Effector CD8-positive, alpha-beta T cell (primary cell): ENCODE results near the gene AKT2.
A peak's percentile ranks its signal among the peaks of the same experiment; 100 is the strongest.

Source experiments
- DNase-seq: peaks from one replicate; lab custom pipeline; 2025; lab: John Stamatoyannopoulos, UW

The AKT2 gene

GRCh38 chr19:40300668-40301067, 15.5 kb upstream of the AKT2 start:
- no peak for DNase-seq

DNA sequence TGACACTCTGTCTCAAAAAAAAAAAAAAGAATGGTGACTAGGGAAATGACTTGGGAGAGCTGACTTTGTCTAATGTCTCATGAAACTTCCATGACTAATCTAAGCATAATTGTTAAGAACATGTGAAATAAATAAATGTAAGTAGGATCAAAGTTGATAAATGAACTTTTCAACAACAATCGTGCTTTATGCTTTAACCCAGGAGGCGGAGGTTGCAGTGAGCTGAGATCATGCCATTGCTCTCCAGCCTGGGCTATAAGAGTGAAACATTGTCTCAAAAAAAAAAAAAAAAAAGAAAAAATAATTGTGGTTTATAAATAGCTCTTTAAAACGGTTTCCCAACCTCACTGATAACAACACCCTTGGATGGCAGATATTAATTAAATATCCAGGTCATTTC, 12.9 kb upstream of the AKT2 start:
- no peak for DNase-seq

DNA sequence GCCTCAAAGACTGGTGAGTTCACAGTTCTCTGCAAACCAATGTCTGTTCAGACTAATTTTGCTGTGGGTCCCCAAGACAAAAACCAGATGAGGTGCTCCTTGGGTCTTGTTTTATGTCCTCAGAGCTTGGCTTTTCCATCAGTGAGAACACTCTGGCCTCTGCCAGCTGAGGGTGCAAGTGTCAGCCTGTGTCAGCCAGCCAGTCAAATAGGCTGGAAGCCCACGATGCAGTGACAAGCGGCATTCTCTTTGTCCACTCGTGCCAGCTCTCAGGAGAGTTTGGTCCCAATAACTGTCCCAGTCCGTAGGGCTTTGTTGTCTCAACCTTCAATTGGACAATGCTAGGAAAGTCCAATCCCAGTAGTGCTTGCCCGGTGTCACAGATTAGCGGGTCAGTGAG, 9.4 kb upstream of the AKT2 start:
- no peak for DNase-seq

- DNase-seq, result no peak
Measured at GRCh38 chr19:40286971-40287421, 1.9 kb upstream of the AKT2 start.

GRCh38 chr19:40286235-40286970, 1.3 kb upstream of the AKT2 start:
- DNase-seq, result no peak

DNA sequence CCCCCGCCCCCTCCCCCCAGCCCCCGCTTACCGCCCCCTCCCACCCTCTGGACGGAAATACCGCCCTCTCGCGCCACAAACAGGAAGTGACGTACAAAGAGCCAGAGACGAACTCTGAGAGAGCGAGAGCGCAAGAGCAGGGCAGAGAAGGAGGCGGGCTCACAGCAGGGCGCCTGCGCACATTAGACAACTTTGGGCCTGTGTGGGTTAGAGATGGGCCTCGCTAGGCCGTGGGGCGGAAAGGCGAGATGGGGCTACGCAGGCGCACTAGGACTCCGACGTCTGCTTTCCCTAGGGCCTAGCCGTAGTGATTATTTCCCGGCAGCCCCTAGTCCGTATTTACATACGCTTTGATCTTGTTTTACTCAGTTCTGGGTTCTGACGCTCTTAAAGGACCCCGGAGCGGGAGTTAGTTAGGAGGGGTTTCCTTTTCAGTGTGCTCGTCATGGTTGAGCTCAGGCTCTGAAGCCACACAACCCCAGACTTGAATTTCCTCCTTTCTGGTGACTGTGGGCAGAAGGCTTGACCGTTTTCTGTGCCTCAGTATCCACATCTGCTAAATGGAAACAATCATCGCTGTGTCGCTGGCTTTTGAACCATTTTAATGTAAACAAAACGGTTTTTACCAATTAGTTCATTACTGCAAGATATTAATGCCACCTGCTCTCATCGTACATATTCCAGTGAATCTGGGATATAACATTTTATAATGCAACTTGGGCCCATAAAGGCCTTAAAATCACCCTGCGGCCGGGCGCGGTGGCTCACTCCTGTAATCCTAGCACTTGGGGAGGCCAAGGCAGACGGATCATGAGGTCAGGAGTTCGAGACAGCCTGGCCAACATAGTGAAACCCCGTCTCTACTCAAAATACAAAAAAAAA, 449 bp upstream of the AKT2 start:
- peak; percentile 96 for DNase-seq

DNA sequence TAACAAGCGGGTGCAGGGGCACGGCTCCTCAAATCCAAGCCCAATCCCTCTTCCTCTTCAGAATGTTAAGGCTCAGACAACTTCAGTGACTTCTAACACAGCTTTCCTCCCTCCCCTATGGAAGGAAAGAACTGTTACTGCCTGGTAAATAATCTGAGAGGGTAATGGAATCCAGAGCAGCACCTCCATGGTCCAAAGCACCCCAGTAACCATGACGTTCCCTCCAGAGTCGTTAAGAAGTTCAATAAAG, 969 bp downstream of the AKT2 start:
- no peak for DNase-seq

DNA sequence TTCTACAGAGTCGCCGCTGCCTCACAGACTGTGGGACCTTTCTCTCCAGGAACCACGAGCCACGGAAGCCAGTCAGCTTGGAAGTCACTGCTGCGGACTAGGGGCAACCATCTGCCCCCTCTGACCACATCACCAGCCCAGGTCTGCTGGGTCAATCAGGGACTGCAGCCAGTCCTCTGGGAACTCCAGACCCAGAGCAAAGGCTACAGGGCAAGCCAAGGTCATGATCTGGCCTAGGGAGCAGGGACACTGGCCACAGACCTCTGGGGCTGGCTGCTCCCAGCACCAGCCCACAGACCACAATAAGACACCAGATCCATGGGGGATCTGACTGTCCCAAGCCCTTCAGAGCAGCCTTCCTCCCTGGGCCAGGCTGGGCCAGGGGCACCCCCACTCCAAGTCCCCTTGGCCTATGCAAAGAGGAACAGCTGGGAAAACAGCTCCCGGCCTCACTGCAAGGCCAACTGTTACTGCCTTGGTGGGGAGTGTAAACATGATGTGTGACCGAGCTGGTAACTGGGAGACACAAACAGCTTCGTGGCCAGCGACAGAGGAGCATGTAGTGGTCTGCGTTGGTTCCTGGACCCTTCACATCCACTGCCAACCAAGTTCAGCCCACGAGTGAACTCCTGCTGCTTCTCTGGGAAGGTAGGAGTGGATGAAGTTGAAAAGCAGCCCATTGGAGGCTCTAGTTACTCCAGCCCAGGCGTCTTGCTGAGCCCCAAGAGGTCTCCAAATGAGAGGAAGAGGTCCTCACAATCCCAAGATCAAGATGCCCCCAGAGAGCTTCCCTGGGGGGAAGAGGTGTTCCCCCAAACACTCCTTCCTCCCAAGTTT, 1.5 kb downstream of the AKT2 start:
- no peak for DNase-seq

DNA sequence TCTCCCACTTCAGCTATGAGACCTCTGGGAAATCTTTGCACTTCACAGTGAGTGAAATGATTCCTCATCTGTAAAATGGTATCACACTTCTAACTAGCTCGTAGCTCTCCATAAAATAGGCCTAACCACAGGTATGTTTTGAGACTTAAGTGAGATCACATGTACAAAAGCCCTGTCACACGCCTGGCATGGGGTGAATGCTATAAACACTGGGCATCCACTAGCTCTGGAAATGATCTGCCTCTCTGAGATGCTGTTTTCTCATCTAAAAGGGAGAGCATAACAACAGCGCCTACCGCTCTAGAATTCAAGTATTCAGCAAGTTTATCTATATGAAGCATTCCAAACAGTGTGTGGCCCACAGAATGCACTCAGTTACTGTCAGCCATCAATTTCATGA, 2.2 kb downstream of the AKT2 start:
- DNase-seq, result no peak

DNA sequence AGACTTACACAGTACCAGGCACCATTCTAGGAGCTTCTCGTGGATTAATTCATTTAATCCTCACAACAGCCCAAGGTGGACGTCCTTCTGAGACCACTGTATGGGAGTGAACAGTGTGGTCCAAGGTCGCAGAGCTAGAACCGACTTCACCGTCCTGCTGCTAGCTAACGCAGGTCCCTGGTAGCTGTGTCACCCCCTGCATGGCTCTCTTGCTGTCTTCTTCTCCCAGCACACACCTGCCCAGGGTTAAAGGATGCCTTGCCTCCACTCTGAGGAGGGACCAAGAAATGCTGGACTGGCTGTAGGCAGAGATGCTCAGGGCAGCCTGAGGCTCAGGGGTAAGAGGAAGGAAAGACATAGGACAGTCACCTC, 3.0 kb downstream of the AKT2 start:
- no peak for DNase-seq

GRCh38 chr19:40281381-40282208, 3.5 kb downstream of the AKT2 start:
- no peak for DNase-seq

- no peak for DNase-seq
Measured at GRCh38 chr19:40280608-40281221, 4.4 kb downstream of the AKT2 start.

GRCh38 chr19:40279761-40280607, 5.2 kb downstream of the AKT2 start:
- DNase-seq, result no peak

DNA sequence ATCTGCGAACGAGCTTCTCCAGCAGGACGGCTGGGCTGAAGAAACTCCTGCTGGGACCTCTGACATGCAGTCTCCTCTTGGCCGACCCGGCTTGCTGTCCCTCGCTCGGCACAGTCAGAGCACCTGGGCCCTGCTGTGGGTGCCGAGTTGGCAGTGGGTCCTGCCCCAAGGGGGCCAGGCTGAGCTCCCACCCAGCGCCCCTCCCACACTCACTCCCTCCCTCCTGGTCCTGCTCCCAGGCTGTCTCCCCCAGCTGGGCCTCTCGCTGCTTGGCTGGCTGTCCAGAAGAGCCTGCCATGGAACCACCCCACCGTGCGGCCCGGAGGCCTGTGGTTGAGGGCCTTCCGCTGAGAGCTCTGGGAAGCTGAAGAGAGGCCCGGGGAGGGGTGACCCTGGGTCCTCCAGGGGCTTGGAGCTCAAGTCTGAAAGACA, 6.0 kb downstream of the AKT2 start:
- no peak for DNase-seq

DNA sequence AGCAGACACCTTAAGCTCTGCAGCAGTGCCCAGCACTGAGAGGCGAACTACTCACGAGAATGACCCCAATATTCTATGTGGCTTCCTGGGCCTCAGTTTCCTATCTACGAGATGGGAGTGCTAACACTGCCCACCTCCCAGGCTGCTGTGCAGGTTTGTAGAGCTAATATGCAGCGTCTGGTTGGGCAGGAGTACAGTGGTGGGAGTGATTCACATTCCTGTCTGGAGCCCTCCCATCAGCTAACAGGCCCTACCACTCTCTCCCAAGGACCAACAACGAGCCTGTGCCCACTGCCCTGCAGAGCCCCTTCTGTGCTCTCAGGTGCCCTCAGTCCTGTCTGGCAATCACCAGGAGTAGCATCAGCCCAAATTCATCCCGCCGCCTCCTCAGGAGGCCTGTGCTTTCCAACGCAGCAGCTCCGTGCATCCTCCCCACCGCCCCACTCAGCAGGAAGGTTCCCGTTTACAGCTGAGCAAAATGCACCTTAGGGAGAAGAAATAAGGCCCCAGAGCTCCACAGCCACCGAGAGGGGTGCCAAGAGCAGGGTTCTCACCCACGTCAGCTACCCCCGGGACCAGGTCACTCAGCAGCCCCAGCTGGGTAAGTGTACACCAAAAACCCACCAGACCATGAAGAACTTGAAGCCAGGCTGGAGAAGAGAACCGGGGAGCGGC, 6.6 kb downstream of the AKT2 start:
- DNase-seq, result no peak

DNA sequence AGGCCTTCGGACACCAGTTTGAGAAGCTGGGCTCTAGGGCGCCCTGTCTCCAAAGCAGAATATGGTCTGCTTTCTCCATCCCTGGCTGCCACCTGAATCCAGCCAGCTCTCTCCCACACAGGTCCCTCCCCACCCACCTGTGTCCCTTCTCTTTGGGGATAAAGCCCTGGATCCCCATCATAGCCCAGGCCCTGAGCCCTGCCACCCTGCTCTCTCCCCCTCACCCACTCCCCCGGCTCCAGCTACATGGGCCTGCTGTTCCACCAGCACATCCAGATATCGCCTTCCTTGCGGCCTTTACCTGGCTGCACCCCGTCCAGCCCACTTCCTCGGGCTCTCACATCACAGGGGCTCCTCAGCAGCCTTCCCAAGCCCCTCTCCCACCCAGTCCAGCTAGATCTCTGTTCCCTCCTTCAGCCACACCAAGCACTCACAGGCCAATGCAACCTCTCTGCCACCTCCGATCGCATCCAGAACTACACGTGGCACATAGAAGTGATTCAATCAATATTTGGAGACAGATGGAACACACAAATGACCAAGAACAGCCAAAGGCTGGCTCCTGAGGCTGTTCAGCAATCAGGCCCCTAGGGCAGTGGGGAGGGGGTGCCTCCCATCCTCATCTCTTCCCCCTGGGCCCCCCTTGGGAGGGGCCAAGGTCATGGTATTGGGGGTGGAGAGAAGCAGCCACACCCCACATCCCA, 7.6 kb downstream of the AKT2 start:
- DNase-seq, result no peak

- DNase-seq, result peak; percentile 13
Measured at GRCh38 chr19:40274585-40275544, 10.3 kb downstream of the AKT2 start.
